Smooth muscle cell (in vitro differentiated cells): ENCODE measurements around the gene APOBEC3F. TPM values are rescaled to one million over a fixed set of nuclear protein-coding genes. Genes with fewer than 3 reads are reported as not detected.

Source experiments
- DNase-seq: peaks from one replicate; lab custom pipeline; 2025; ENCODE audit not compliant: unreplicated experiment; lab: John Stamatoyannopoulos, UW
- H2AFZ ChIP-seq: fragments of 200-600 bp; sonication (generic); 2 replicates; pipeline ENCODE4 v1.6.0; 2016; ENCODE audit warnings: antibody characterized with exemption, low read depth, mild to moderate bottlenecking
- H3F3A ChIP-seq: fragments of 200-600 bp; sonication (generic); 2 replicates; pipeline ENCODE4 v1.6.0; 2017; ENCODE audit warnings: antibody characterized with exemption, low read depth
- H3K27ac ChIP-seq: fragments of 200-600 bp; sonication (generic); 2 replicates; pipeline ENCODE4 v1.5.1; 2016; ENCODE audit warnings: low read depth, mild to moderate bottlenecking
- H3K27me3 ChIP-seq: fragments of 200-600 bp; sonication (generic); 2 replicates; pipeline ENCODE4 v1.6.1; 2016; ENCODE audit warnings: low read depth, mild to moderate bottlenecking
- H3K36me3 ChIP-seq: fragments of 200-600 bp; sonication (generic); 2 replicates; pipeline ENCODE4 v1.5.1; 2016; ENCODE audit warnings: low read depth
- H3K4me1 ChIP-seq: fragments of 200-600 bp; sonication (generic); 2 replicates; pipeline ENCODE4 v1.5.1; 2016; ENCODE audit warnings: low read depth
- H3K4me2 ChIP-seq: fragments of 200-600 bp; sonication (generic); 2 replicates; pipeline ENCODE4 v1.6.0; 2016; ENCODE audit warnings: mild to moderate bottlenecking
- H3K4me3 ChIP-seq: fragments of 200-600 bp; sonication (generic); 2 replicates; pipeline ENCODE4 v1.5.1; 2016; ENCODE audit warnings: mild to moderate bottlenecking
- H3K79me2 ChIP-seq: fragments of 200-600 bp; sonication (generic); 2 replicates; pipeline ENCODE4 v1.6.0; 2016; ENCODE audit warnings: low read depth, mild to moderate bottlenecking
- H3K9ac ChIP-seq: fragments of 200-600 bp; sonication (generic); 2 replicates; pipeline ENCODE4 v1.6.0; 2016; ENCODE audit warnings: low read depth
- H3K9me3 ChIP-seq: fragments of 200-600 bp; sonication (generic); replicated peaks from 2 replicates; pipeline ENCODE4 v1.5.1; 2016; ENCODE audit warnings: low read depth
- H4K20me1 ChIP-seq: fragments of 200-600 bp; sonication (generic); 2 replicates; pipeline ENCODE4 v1.6.0; 2016; ENCODE audit warnings: low read depth
- CTCF ChIP-seq: fragments of 200-600 bp; sonication (generic); IDR thresholded peaks from 2 replicates; pipeline ENCODE4 v1.5.1; 2017; ENCODE audit warnings: borderline replicate concordance, mild to moderate bottlenecking, antibody characterized with exemption; ENCODE audit not compliant: insufficient read depth, poor library complexity, severe bottlenecking
- WGBS: methylation state at CpG from one replicate; pipeline ENCODE4 v1.1.7; 2016; ENCODE audit warnings: low lambda C conversion rate; 5-methylcytosine and 5-hydroxymethylcytosine counted together
- polyA plus RNA-seq: library from polyadenylated mRNA; unstranded; fragments of >200 nt; fragmentation: Nextera tagmentation; extraction: Ambion mirVana; gene quantifications from 2 replicates; pipeline ENCODE4 v1.2.1, GENCODE V29; 2016
- total RNA-seq: library from RNA; depleted of rRNA; stranded (reverse); fragments of >200 nt; gene quantifications from 2 replicates; pipeline ENCODE4 v1.2.3, GENCODE V29; 2014

Gene APOBEC3F
- total and polyA plus RNA-seq, 2 experiments from 2014 or later, result 1.3 to 8.2 TPM

DNA sequence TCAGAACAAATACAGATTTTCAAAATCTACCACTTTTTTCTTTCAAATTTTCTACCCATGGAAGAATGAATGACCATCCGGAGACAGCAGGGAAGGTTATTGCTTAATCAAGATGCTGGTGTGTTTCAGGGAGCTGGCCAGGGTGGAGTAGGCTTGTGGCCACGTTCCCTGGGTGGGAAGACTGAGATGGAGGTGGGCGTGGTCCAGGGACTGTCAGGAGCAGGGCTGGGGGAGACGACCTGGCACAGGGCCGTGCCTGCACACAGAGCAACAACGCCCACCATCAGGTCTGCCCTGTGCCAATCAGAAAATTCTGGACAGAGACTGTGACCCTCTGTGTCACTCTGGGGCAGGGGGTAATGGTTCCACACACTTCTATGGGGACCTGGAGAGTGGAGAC is 49.3 kb downstream of the APOBEC3F start:
- DNase-seq, result no peak
- Histone ChIP-seq H3K4me3 (no peak overlapping the region), H3K27me3 (no peaks in the 10 kb centered on the region), H3F3A (no peaks in the 10 kb centered on the region), H3K4me1 (no peaks in the 10 kb centered on the region), H3K9me3 (no peaks in the 10 kb centered on the region), H3K4me2 (no peak overlapping the region), H4K20me1 (no peaks in the 10 kb centered on the region), H3K9ac (no peak overlapping the region), H2AFZ (no peak overlapping the region), H3K36me3 (no peaks in the 10 kb centered on the region), H3K27ac (no peak overlapping the region), H3K79me2 (no peaks in the 10 kb centered on the region)
- TF ChIP-seq CTCF, result no peak
- WGBS, result 88% methylated on average over 6 of the region's 6 CpGs

- 86% methylated on average over 15 of the region's 15 CpGs for WGBS
These were observed 49.9 kb downstream of the APOBEC3F start for GRCh38 chr22:39090426-39091064.

GRCh38 chr22:39091126-39092081 is 50.7 kb downstream of the APOBEC3F start:
- H3K4me1 ChIP-seq, result no peaks in the 10 kb centered on the region
- H3K9ac ChIP-seq, result no peak overlapping the region
- H3F3A ChIP-seq, result no peaks in the 10 kb centered on the region
- no peaks in the 10 kb centered on the region for H3K79me2 ChIP-seq
- WGBS, result 89% methylated on average over 23 of the region's 23 CpGs
- H3K4me2 ChIP-seq, result no peak overlapping the region
- H2AFZ ChIP-seq, result no peak overlapping the region
- no peak for DNase-seq
- no peak overlapping the region for H3K27ac ChIP-seq
- no peaks in the 10 kb centered on the region for H3K9me3 ChIP-seq
- H3K27me3 ChIP-seq, result no peaks in the 10 kb centered on the region
- no peaks in the 10 kb centered on the region for H4K20me1 ChIP-seq
- H3K4me3 ChIP-seq, result no peak overlapping the region
- H3K36me3 ChIP-seq, result no peaks in the 10 kb centered on the region
- TF ChIP-seq CTCF, result no peak

More at GRCh38 chr22:39090426-39091064, 49.9 kb downstream of the APOBEC3F start:
- no peaks in the 10 kb centered on the region for H4K20me1 ChIP-seq
- H3F3A ChIP-seq, result no peaks in the 10 kb centered on the region
- no peaks in the 10 kb centered on the region for H3K27me3 ChIP-seq
- no peaks in the 10 kb centered on the region for H3K9me3 ChIP-seq
- H2AFZ ChIP-seq, result no peak overlapping the region
- H3K4me2 ChIP-seq, result no peak overlapping the region
- no peak overlapping the region for H3K27ac ChIP-seq
- no peak overlapping the region for H3K4me3 ChIP-seq
- no peak for TF ChIP-seq CTCF
- H3K79me2 ChIP-seq, result no peaks in the 10 kb centered on the region
- DNase-seq, result no peak
- H3K9ac ChIP-seq, result no peak overlapping the region
- H3K4me1 ChIP-seq, result no peaks in the 10 kb centered on the region
- H3K36me3 ChIP-seq, result no peaks in the 10 kb centered on the region
